ENCODE results near the gene PIK3R4. TPM values are rescaled to one million over a fixed set of nuclear protein-coding genes. Genes with fewer than 3 reads are reported as not detected.

The PIK3R4 gene
- total RNA-seq, 4 donors from 2014 or later: 19.2 to 61.2 (median 41.0) TPM

DNA sequence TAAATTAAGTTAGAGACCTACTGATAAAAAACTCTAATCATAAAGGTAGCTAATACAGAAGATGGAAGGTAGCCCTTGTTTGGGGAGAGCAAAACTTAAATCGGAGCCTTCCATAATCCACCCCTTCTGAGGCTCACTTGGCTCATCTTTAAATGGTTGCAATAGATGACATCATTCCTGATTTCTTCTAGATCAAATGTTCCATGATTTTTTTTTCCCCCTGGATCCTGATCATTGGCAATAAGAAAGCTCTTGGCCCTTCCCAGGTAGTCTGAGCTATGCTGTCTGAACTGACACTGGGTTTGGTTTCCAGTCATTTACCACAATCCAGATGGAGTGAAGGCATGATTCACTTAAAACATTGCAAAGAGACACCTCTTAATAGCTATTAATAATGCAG lies 92.5 kb downstream of the PIK3R4 start:
- TF ChIP-seq POLR2A (IDR thresholded peaks at IDR 0.05): no peak
- TF ChIP-seq, protein P1, sequence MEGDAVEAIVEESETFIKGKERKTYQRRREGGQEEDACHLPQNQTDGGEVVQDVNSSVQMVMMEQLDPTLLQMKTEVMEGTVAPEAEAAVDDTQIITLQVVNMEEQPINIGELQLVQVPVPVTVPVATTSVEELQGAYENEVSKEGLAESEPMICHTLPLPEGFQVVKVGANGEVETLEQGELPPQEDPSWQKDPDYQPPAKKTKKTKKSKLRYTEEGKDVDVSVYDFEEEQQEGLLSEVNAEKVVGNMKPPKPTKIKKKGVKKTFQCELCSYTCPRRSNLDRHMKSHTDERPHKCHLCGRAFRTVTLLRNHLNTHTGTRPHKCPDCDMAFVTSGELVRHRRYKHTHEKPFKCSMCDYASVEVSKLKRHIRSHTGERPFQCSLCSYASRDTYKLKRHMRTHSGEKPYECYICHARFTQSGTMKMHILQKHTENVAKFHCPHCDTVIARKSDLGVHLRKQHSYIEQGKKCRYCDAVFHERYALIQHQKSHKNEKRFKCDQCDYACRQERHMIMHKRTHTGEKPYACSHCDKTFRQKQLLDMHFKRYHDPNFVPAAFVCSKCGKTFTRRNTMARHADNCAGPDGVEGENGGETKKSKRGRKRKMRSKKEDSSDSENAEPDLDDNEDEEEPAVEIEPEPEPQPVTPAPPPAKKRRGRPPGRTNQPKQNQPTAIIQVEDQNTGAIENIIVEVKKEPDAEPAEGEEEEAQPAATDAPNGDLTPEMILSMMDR (IDR thresholded peaks at IDR 0.05): no peak
- Histone ChIP-seq H3K27me3 (no peaks in the 10 kb centered on the region), H3K4me1 (no peaks in the 10 kb centered on the region), H3K36me3 (no peaks in the 10 kb centered on the region), H3K27ac (no peak overlapping the region), H3K4me3 (no peak overlapping the region), H3K9me3 (no peaks in the 10 kb centered on the region)
- intact Hi-C loops (cut with DNase I; ENCODE audit: low total_unique reads): no loop called here
- no peak for DNase-seq

DNA sequence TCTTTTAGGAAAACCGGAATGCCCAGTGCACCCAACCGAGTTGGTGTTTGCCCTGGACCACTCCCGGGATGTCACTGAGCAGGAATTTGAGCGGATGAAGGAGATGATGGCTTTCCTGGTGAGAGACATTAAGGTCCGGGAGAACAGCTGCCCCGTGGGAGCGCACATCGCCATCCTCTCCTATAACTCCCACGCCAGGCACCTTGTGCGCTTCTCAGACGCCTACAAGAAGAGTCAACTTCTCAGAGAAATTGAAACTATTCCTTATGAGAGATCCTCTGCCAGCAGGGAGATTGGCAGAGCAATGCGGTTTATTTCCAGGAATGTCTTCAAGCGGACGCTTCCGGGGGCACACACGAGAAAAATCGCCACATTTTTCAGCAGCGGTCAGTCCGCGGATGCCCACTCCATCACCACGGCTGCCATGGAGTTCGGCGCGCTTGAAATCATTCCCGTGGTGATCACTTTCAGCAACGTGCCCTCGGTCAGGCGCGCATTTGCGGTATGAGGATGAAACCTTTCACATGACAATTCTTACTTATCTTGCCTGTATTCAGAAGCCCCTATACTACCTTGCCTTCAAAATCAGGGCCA lies 97.5 kb downstream of the PIK3R4 start:
- Histone ChIP-seq H3K4me1 (no peaks in the 10 kb centered on the region), H3K4me3 (no peak overlapping the region), H3K27me3 (no peaks in the 10 kb centered on the region), H3K27ac (no peak overlapping the region), H3K9me3 (no peaks in the 10 kb centered on the region), H3K36me3 (no peaks in the 10 kb centered on the region)
- no peak for TF ChIP-seq POLR2A (IDR thresholded peaks at IDR 0.05)
- TF ChIP-seq, protein P1 (IDR thresholded peaks at IDR 0.05): no peak
- intact Hi-C loops (cut with DNase I; ENCODE audit: low total_unique reads): no loop called here
- DNase-seq: no peak

DNA sequence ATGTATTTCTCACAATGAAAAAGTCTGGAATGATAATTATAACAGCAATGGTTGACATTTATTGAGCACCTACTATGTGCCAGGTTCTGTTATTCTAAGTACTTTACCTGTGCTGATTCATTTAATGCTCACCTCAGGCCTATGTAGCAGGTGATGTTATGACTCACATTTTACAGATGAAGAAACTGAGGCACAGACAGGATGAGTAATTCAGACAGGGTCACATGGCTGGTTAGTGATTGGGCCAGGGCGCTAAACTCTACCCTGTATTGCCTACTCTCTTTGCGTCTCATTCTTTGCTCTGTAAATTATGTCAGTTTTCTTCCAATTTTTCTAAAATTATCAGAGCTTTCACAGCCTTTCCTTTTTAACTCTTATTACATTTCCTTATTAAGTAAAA lies 98.3 kb downstream of the PIK3R4 start:
- no peak overlapping the region for H3K27ac ChIP-seq
- intact Hi-C loops (cut with DNase I; ENCODE audit: low total_unique reads): no loop called here
- H3K36me3 ChIP-seq: no peaks in the 10 kb centered on the region
- H3K27me3 ChIP-seq: no peaks in the 10 kb centered on the region
- no peak for DNase-seq
- no peaks in the 10 kb centered on the region for H3K9me3 ChIP-seq
- no peak overlapping the region for H3K4me3 ChIP-seq
- H3K4me1 ChIP-seq: no peaks in the 10 kb centered on the region
- TF ChIP-seq, protein P1 (IDR thresholded peaks at IDR 0.05): no peak
- TF ChIP-seq POLR2A (IDR thresholded peaks at IDR 0.05): no peak

- no peak overlapping the region for H3K27ac ChIP-seq
- TF ChIP-seq POLR2A (IDR thresholded peaks at IDR 0.05): no peak
- TF ChIP-seq, protein P1 (IDR thresholded peaks at IDR 0.05): no peak
- DNase-seq: no peak
- no peaks in the 10 kb centered on the region for H3K9me3 ChIP-seq
- H3K4me3 ChIP-seq: no peak overlapping the region
- no peaks in the 10 kb centered on the region for H3K27me3 ChIP-seq
- H3K36me3 ChIP-seq: no peaks in the 10 kb centered on the region
- no peaks in the 10 kb centered on the region for H3K4me1 ChIP-seq
- intact Hi-C loops (cut with DNase I; ENCODE audit: low total_unique reads): no loop called here
These were observed 101.4 kb downstream of the PIK3R4 start for GRCh38 chr3:130645261-130645660.

DNA sequence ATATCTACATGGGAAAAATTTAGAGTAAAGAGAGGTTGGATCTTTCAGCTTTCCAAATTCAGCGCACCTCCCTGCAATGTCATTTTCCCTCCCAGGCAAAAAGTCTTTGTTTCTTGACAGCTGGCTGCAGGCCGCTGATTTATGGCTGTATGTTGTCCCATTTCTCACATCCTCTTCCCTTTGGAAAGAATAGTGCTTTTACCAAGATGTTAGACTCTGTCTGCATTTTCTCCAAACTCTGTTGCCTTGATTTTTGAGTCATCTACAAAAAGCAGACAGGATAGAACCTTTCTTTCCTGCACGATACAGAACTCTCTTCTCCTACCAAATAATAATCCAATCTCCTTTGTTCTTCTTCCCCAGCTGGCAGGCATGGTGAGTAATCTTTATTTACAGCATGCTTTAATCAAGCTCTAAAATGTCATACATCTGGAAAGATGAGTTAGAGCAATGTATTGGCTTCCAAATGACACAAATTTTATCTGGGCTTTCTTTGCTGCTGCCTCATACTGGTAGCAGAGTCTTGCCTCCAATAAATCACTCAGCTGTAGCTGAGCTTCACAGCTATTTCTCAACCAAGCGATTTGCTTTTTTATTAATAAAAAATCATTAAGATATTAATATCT lies 101.9 kb downstream of the PIK3R4 start:
- H3K4me1 ChIP-seq: no peaks in the 10 kb centered on the region
- DNase-seq: no peak
- TF ChIP-seq POLR2A (IDR thresholded peaks at IDR 0.05): no peak
- TF ChIP-seq, protein P1 (IDR thresholded peaks at IDR 0.05): no peak
- H3K27ac ChIP-seq: no peak overlapping the region
- H3K36me3 ChIP-seq: no peaks in the 10 kb centered on the region
- no peaks in the 10 kb centered on the region for H3K27me3 ChIP-seq
- intact Hi-C loops (cut with DNase I; ENCODE audit: low total_unique reads): no loop called here
- no peaks in the 10 kb centered on the region for H3K9me3 ChIP-seq
- no peak overlapping the region for H3K4me3 ChIP-seq

Data from uterus (tissue), 4 donors.